IPS-18c (cell line): Measurements from ENCODE around the gene CSTA.
"Not testable (repeated sequence)": the region's sequence is repeated elsewhere in the genome, so short reads cannot be mapped to it uniquely, and the experiment has no call there.

Source experiments
- H3K4me3 ChIP-seq: 2 replicates; pipeline ENCODE4 v1.7.0; 2013; ENCODE audit warnings: low read depth, mild to moderate bottlenecking, low read length, moderate library complexity; ENCODE audit not compliant: insufficient read depth
- H3K9me3 ChIP-seq: one replicate; pipeline ENCODE4 v1.6.1; 2013; ENCODE audit warnings: mild to moderate bottlenecking, low read length, moderate library complexity; ENCODE audit not compliant: control insufficient read depth, insufficient read depth

CSTA gene

DNA sequence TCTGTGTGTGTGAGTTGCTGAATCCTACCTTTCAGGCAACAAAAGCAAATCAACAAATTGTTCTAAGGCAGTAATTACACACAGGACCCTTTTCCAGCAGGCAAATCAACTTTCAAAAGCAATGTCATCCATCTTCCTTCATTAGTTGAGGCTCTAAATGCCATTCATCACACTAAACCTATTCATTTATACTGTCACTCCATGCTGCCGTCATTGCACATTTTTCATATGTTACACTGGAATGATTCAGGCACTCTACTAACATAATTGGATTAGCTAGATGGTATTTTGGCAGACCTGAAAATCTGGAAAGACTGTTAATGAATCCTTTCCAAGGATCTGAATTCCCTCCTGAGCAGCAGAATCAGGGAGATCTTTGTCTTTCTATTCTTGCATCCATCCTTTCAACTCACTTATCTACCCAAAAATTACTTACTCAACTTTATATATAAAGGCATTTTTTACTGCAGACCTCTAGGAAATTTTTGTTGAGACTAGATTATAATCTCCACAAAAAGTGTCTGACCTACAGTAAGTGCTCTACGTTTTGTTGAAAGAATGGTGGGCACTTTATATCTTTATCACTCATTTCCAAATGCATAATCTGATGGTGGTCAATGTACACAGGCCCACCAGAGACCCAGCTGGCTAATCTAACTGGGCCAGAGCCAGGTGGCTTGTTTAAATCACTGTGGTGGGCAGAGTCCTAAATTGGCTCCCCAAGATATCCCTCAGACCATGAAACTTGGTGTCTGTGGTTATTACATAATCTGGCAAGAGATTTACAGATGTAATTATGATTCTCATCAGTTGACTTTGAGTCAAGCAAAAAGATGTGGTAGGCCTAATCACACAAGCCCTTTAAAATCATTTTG is 33.0 kb downstream of the CSTA start:
- Histone ChIP-seq H3K9me3 (no peaks in the 10 kb centered on the region), H3K4me3 (no peak overlapping the region)

DNA sequence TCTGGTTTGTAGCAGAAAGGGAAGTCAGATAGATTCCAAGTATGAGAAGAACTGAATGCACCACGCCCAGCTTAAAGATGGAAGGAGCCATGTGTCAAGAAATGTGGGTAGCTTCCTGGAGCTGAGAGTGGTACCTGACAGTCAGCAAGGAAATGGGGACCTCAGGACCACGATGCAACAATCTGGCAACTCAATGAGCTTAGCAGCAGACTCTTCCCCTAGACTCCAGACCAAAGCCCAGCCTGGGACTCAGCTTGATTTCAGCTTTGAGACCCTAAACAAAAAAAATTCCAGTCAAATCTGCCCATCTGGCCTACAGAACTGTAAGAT is 33.6 kb downstream of the CSTA start:
- H3K9me3 ChIP-seq: no peaks in the 10 kb centered on the region
- no peak overlapping the region for H3K4me3 ChIP-seq

DNA sequence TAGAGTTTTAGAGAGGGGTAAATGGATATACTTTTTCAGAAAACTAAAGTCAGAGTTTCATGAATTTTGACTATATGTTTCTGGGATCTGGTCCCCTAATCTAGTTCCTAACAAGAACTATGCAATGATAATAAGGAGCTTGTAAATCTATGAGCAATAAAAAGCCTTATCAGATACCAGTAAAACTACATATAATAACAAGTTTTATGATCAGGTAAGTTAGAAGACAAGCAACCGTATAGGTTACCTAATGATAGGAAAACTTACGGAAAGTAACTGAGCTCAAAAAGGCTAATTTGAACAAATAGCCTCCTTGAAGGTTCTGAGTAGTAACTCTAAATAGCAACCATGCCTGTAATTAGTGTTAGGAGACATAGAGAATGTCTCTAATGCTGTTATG is 37.0 kb downstream of the CSTA start:
- no peaks in the 10 kb centered on the region for H3K9me3 ChIP-seq
- H3K4me3 ChIP-seq: no peak overlapping the region

DNA sequence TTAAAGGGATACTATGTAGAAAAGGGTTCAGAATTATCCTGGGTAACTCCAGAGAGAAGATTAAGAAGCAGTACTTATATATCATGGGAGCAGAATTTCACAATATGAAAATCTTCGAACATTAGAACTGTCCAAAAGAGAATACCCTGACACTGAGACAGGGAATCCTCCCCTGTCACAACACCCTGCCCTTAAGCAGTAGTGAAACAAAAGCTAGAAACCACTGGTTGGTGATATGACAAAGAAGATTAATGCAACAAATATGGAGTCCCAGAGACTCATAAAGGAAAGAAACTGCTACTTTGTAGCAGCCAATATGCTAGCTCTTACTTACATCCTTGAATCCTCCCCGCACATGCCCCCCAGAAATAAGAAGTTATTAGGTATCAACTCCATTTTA is 39.4 kb downstream of the CSTA start:
- H3K9me3 ChIP-seq: no peaks in the 10 kb centered on the region
- no peak overlapping the region for H3K4me3 ChIP-seq

DNA sequence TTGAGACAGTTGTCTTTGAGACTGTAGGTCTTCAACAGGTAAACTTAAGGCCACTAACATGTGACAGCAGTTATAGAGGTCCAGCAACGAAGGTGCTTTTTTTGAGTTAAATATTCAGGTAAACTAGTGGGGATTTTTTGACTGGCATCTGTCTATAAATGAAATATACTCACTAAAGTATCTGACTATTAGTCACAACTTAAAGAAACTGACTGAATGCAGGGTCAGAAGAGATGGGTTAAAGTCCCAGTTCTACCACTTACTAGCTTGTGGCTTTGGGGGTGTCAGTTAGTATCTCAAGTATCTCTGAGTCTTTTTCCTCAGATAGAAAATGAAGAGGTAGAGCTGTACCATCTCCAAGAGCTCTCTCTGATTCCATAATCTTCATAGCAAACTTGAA is 40.0 kb downstream of the CSTA start:
- Histone ChIP-seq H3K9me3 (no peaks in the 10 kb centered on the region), H3K4me3 (no peak overlapping the region)

DNA sequence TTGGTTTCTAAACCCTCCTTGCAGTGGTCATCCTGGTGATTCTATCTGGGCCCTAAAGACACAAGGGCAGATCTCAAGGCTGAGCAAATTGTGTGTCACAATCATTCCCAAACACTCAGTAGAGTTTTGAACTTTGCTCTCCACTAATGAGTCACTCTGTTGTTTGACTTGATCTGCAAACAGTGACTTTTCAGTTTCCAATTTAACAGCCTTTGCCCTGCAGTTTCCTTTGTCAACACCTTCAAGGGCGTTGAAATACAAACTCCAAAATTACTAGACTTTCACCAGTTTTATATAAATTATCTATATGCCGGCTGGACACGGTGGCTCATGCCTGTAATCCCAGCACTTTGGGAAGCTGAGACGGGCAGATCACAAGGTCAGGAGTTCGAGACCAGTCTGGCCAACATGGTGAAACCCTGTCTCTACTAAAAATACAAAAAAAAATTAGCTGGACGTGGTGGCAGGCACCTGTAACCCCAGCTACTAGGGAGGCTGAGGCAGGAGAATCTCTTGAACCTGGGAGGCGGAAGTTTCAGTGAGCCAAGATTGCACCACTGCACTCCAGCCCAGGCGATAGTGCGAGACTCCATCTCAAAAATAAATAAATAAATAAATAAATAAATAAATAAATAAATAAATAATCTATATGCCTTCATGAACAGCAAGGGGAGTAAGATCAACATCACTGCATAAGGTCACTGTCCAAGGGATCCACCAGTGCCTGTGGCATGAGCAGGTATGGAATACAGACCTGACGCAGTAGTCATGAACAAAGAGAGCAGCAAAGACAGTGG is 40.7 kb downstream of the CSTA start:
- not testable (repeated sequence) for H3K4me3 ChIP-seq, H3K9me3 ChIP-seq

DNA sequence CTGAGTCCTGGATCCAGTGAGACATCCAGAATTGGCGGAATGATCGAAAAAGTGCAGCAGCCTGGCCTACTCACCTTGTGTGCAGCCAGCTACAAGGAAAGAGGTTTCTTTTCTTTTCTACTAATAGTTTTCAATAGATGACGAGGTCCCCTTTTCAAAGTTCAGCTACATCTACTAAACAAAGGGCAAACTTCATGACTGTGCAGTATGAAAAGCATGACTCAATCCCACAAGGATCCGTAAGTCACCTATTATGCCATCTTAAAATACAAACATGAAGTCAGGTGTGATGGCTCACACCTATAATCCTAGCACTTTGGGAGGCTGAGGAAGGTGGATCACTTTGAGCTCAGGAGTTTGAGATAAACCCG is 41.3 kb downstream of the CSTA start:
- no peaks in the 10 kb centered on the region for H3K9me3 ChIP-seq
- H3K4me3 ChIP-seq: no peak overlapping the region

DNA sequence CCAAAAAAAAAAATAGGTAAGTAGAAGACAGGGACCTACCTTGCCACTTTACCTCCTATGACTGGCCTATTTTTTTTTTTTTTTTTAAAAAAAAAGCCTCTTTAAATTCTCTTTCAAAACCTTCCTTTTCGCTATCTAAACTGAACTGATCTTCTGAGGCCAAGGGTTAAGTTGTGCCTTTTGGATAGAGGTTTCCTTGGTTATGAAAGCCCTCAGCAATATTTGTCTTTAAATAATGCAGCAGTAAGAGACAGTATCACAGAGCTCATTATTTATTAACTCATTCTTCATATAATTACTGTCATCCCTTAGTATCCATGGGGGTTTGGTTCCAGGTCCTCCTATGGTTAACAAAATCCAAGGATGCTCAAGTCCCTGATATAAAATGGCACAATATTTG is 49.0 kb downstream of the CSTA start:
- Histone ChIP-seq H3K4me3 (no peak overlapping the region), H3K9me3 (no peaks in the 10 kb centered on the region)

DNA sequence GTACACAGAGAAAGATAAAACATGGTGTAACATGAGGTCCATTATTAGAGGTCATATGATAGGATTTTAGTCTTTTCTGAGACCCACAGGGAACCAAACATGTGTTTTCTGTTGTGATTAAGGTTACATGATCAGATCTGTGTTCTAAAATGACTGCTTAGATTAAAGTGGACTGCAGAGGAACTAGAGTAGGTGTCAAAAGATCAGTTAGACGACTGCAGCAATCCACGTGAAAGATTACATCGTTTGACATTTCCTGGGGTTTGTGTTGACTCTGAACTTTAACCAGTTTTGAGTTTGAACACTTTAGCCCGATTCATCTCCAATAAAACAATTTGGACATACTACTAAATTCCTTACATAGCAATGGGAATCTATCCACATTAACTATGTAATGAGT is 52.9 kb downstream of the CSTA start:
- no peaks in the 10 kb centered on the region for H3K9me3 ChIP-seq

DNA sequence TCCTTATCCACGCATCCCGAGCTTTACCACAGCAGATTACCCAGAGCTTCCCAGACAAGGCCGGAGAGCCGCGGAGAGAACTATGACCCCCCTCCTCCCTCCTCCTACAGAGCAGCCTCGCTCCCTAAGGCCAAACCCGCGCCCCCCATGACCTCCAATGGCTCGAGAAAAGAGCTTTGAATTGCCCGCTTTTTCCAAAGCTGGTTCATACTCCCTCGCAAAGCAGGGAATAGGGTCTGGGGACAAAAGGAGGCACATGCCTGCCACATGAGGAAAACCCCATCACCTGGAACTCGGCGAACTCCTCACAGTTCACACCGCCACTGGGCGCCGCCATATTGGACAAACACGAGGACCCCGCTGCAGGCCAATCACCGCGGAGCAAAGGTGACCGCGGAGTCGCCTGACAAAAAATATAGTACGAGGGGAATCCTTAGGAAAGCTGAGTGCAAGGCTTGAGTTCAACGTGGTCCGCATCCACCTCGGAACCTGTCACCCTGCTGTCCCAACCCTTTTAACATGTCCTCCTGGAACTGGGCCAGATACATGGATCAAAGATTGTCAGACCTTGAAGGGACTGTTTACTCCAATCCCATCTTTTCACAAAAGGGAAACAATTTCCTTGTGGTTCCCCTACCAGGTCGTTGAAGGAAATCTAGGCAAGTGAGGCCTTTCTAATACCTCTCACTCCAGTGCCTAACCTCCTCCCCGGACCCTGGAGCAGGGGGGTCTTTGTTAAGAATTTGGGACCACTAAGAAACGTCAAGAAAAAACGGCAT is 58.0 kb downstream of the CSTA start, which contains the start of gene MIX23:
TSS of gene MIX23 (minus strand) at position 344 of the 779 bp plus-strand sequence. CDS start at position 337, 7 bp downstream.
- no peaks in the 10 kb centered on the region for H3K9me3 ChIP-seq
- H3K4me3 ChIP-seq: peak within 1 kb of the TSS; percentile 86

More for the DNA sequence above, 52.9 kb downstream of the CSTA start:
- H3K4me3 ChIP-seq: no peak overlapping the region

DNA sequence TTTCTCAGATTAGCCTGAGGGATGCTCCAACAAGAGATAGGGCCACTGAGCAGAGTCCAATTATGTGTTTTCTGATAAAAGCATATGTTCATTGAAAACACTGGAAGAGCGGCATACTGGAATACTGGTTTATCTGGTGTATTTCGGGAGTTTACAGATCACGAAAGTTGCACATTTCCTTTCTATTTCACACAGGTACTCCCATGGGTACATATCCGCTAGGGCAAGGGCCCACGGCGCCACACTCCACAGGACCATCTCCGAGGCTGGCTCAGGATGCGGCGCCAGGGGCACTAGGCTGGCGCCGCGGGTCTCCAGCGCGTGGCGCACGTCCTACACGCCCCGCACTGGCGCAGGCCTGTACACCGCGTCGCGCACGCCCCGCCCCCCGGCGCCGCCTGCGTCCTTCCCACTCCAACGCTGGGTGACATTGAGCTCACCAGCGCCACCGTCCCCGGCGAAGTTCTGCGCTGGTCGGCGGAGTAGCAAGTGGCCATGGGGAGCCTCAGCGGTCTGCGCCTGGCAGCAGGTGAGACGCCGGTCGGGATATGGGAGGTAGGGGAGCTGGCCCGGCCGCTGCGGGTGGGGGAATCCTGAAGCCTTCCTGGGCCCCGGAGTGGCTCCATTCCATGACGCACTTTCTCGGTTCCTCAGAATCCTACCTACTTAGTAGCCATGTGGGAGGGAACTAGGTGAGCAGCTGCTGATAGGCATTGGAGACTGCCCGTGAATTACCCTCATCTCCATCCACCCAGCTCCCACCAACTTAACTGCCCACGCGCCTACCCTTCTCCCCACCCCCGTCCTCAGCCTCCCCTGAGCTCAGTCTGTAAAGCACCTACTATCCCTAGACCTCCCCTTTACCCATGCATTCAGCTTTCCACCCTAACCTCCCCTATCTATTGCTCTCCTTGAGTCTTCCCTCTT is 59.0 kb downstream of the CSTA start, which contains the start of gene FAM162A:
TSS of gene FAM162A (plus strand) at position 412 of the 927 bp plus-strand sequence. CDS start at position 496, 84 bp downstream.
- no peaks in the 10 kb centered on the region for H3K9me3 ChIP-seq
- H3K4me3 ChIP-seq: peak within 1 kb of the TSS; percentile 86

DNA sequence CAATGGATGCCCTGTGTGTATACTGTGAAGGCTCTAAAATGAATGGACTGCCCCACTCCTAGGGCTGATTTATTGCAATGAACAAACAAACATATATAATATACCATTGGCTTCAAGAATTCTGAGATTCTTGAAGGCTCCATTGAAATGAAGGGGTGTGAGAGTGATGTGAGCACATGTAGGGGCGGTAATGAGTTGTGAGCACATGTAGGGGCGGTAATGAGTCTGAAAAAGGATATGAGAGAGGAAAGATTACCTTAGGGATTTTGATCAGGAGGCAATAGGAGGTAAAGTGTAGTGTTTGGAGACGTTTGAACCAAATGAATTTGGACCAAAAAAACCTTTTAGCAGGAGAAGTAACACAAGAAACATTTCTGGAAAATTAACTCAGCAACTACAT is 62.7 kb downstream of the CSTA start:
- Histone ChIP-seq H3K4me3 (no peak overlapping the region), H3K9me3 (no peaks in the 10 kb centered on the region)

DNA sequence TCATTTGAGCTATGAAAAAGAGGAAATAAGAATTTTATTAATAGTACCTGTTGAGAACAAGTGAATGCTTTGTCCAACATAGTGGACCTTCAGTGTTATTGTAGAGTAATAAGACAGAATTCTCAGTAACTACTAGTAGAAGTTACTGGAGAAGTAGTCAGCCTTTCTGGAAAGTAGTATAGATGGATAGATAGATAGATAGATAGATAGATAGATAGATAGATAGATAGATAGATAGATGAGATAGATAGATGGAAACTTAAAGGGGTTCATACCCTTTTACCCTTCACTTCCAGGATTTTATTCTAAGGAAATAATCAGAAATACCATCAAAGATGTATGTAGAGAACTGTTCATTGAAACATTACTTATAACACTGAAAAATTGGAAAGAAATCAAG is 64.1 kb downstream of the CSTA start:
- Histone ChIP-seq H3K4me3 (no peak overlapping the region), H3K9me3 (no peaks in the 10 kb centered on the region)

DNA sequence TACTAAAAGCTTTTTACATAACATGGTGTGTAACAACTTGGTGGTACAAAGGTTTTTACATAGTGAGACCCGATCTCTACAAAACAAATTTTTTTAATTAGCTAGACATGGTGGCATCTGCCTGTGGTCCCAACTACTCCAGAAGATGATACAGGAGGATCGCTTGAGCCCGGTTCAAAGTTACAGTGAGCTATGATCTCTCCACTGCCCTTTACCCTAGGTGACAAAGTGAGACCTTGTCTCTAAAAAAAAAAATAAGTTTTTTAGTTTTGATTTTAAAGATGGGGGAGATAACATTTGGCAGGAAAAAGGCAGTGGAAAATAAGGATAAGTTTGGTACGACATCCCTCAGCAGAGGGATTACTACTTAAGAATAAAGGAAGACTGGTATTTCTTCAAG is 64.8 kb downstream of the CSTA start:
- no peak overlapping the region for H3K4me3 ChIP-seq
- H3K9me3 ChIP-seq: no peaks in the 10 kb centered on the region

DNA sequence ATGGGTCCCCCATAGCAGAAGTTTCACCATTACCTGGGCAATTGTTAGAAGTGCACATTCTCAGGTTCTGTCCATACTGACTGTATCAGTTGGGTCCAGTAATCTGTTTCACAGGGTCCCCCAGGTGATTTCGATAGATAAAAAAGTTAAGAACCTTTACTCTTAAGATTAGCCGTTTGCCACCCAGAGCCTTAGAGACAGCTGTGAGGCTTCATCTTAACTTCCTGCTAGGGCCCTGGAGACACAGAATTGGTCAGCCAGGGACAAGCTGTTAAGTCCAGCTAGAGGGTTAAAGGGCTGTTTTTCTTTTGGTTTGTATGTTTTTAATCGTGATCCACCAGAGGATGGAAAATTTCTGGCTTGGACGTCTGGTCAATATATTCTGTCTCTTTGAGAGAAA is 65.6 kb downstream of the CSTA start:
- no peak overlapping the region for H3K4me3 ChIP-seq
- no peaks in the 10 kb centered on the region for H3K9me3 ChIP-seq
